Right lobe of liver (tissue), 6 donors: ENCODE measurements around the gene SPSB2. TPM values are rescaled to one million over a fixed set of nuclear protein-coding genes. Genes with fewer than 3 reads are reported as not detected.

Experiments used
- ATAC-seq, 4 donors: fragments of 200-7000 bp; cut with Tn5 transposase; one replicate each; pipeline ENCODE4 v1.9.1; 2020; ENCODE audit warnings: mild to moderate bottlenecking in 4 of 4, moderate library complexity in 4 of 4
- DNase-seq, 3 donors: peaks; one replicate each; pipeline ENCODE4 v3.0.0-alpha.2; 2020
- H3K27ac ChIP-seq, 3 donors: fragments of 200-600 bp; one replicate each; pipeline ENCODE4 v1.8.0; 2022
- H3K27me3 ChIP-seq, 2 donors: fragments of 200-600 bp; one replicate each; pipeline ENCODE4 v1.8.0; 2022
- H3K36me3 ChIP-seq, 4 donors: fragments of 200-600 bp; sonication (generic) in 1 of 4; one replicate each; pipeline versions ENCODE4 v1.5.1 to v1.8.0; 2017 to 2022; ENCODE audit warnings: control low read depth in 1 of 4
- H3K4me1 ChIP-seq, 4 donors: fragments of 200-600 bp; sonication (generic) in 1 of 4; one replicate each; pipeline versions ENCODE4 v1.5.1 to v1.8.0; 2017 to 2022; ENCODE audit warnings: control low read depth in 1 of 4
- H3K4me3 ChIP-seq, 3 donors: fragments of 200-600 bp; one replicate each; pipeline ENCODE4 v1.8.0; 2022
- H3K9me3 ChIP-seq, 4 donors: fragments of 200-600 bp; sonication (generic) in 1 of 4; one replicate each; pipeline versions ENCODE4 v1.5.1 to v1.8.0; 2017 to 2022; ENCODE audit warnings: control low read depth in 1 of 4
- CTCF ChIP-seq, 4 donors: fragments of 200-600 bp in 3 of 4; fragments of 450-650 bp in 1 of 4; IDR thresholded peaks; one replicate each; pipeline versions ENCODE4 v1.5.1 to v1.8.0; 2016 to 2022; ENCODE audit warnings: antibody characterized with exemption in 4 of 4, mild to moderate bottlenecking in 2 of 4
- POLR2A ChIP-seq: fragments of 450-650 bp; IDR thresholded peaks from one replicate; pipeline ENCODE4 v1.6.1; 2017; ENCODE audit warnings: antibody characterized with exemption, mild to moderate bottlenecking
- WGBS: methylation state at CpG from one replicate; pipeline ENCODE4 v1.1.6; 2018; ENCODE audit warnings: low coverage, low lambda C conversion rate; ENCODE audit not compliant: insufficient coverage; ENCODE audit errors: missing lambda C conversion rate; 5-methylcytosine and 5-hydroxymethylcytosine counted together
- intact Hi-C, 2 donors: fragments of 100-400 bp; cut with DNase I; formaldehyde crosslinking; loops; one replicate each; pipeline versions ENCODE4 v1.11.2 to v1.14.1; 2022
- total RNA-seq, 6 experiments: library from RNA; depleted of rRNA in 2 of 6; stranded (reverse); fragments of >200 nt in 2 of 6; fragmentation: NEBNext Ultra II Directional in 3 of 6; extraction: Animal tissue kit (Norgen Biotek cat#: 25700) in 3 of 6; gene quantifications; one replicate each; pipeline versions ENCODE4 v1.1.0 to v1.2.4, GENCODE V29; 2016 to 2023
- donor health status: DM: no; HTN: yes; CAD: no.
- donor health status: DM: no; HTN: no; CAD: no.
- donor health status: DM: no; HTN: no; CAD: no.
- donor health status: DM: no; HTN: yes; CAD: no.
- donor health status: DM: no; HTN: yes; CAD: no.

Gene SPSB2
- total RNA-seq, 6 experiments from 2014 or later, result 1.7 to 5.3 (median 3.6) TPM

GRCh38 chr12:6840761-6841515 is 32.2 kb downstream of the SPSB2 start, which contains the start of gene GNB3:
Gene GNB3 (plus strand): TSS chr12:6840925. CDS start chr12:6841288, 363 bp downstream.
- H3K27ac ChIP-seq, result no peak within 1 kb of the TSS

GRCh38 chr12:6840330-6840729 is 32.8 kb downstream of the SPSB2 start:
- Histone ChIP-seq H3K9me3 (no peaks in the 10 kb centered on the region), H3K36me3 (no peaks in the 10 kb centered on the region), H3K4me1 (no peaks in the 10 kb centered on the region), H3K27ac (no peak overlapping the region), H3K4me3 (no peak overlapping the region), H3K27me3 (no peaks in the 10 kb centered on the region)
- no peak for TF ChIP-seq POLR2A
- TF ChIP-seq CTCF (IDR thresholded peaks at IDR 0.05), result no peak
- ATAC-seq, result no peak
- DNase-seq, result no peak
- intact Hi-C loops, result no loop called here
- WGBS, result 50% methylated on average over 1 of the region's 1 CpG

More at GRCh38 chr12:6840761-6841515, 32.2 kb downstream of the SPSB2 start, which contains the start of gene GNB3:
- DNase-seq (no peak), ATAC-seq (no peak)
- TF ChIP-seq CTCF (IDR thresholded peaks at IDR 0.05), result no peak
- TF ChIP-seq POLR2A, result no peak
- Histone ChIP-seq H3K9me3 (no peaks in the 10 kb centered on the region), H3K4me1 (no peaks in the 10 kb centered on the region), H3K4me3 (no peak within 1 kb of the TSS), H3K27me3 (no peaks in the 10 kb centered on the region), H3K36me3 (no peaks in the 10 kb centered on the region)
- intact Hi-C loops, result no loop called here
- WGBS, result 64% methylated on average over 9 of the region's 24 CpGs

- Histone ChIP-seq H3K9me3 (no peaks in the 10 kb centered on the region), H3K36me3 (no peaks in the 10 kb centered on the region), H3K27ac (no peak overlapping the region), H3K27me3 (no peaks in the 10 kb centered on the region), H3K4me3 (no peak overlapping the region), H3K4me1 (no peaks in the 10 kb centered on the region)
- no CpG with 5 or more reads among the region's 10 CpGs for WGBS
- DNase-seq (no peak), ATAC-seq (no peak)
- intact Hi-C loops, result loop anchor here in 1 of 2 donors (5.0 to 10.0 kb wide), 2 partner anchors 107 to 215 kb away; no protein-coding TSS in a partner anchor
- TF ChIP-seq POLR2A, result no peak
These were observed 33.5 kb downstream of the SPSB2 start for GRCh38 chr12:6839482-6840201.

- no peak for ATAC-seq
- Histone ChIP-seq H3K27ac (no peak overlapping the region), H3K9me3 (no peaks in the 10 kb centered on the region), H3K36me3 (no peaks in the 10 kb centered on the region), H3K27me3 (no peaks in the 10 kb centered on the region), H3K4me1 (no peaks in the 10 kb centered on the region), H3K4me3 (no peak overlapping the region)
- 85% methylated on average over 11 of the region's 16 CpGs for WGBS
- intact Hi-C loops, result loop anchor here in 1 of 2 donors (5.0 to 10.0 kb wide), 2 partner anchors 107 to 214 kb away; no protein-coding TSS in a partner anchor
- no peak for DNase-seq
- TF ChIP-seq CTCF (IDR thresholded peaks at IDR 0.05) (no peak), POLR2A (no peak)
These were observed 34.2 kb downstream of the SPSB2 start for GRCh38 chr12:6838854-6839253.
